C4-2B (cell line): ENCODE results near the gene ANKS1B.

Source experiments
- ZFX ChIP-seq: fragments of 450-650 bp; IDR thresholded peaks from 2 replicates; pipeline ENCODE4 v1.6.1; 2017
- TF ChIP-seq, protein P1 (sequence below): fragments of 450-650 bp; conservative IDR thresholded peaks from 2 replicates; pipeline ENCODE4 v1.5.1; 2017; ENCODE audit warnings: mild to moderate bottlenecking

DNA sequence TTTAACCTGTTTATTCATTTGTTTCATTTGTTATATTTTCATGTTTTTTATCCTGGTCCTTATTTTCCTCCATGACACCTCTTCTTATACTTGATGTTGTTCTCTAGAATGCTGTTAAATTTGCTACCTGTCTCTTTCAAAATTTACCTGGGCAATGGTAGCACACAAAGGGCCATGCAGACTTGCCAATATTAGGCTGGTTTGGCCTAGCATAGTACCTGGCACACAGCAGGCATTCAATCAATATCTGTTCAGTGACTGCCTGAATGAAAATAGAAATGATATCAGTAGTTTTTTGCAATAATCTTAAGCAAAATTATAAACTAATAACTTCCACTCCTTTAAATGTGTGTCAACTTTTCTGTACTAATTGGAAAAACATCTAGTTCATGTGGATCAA lies 1014.5 kb downstream of the ANKS1B start:
- TF ChIP-seq, protein P1, sequence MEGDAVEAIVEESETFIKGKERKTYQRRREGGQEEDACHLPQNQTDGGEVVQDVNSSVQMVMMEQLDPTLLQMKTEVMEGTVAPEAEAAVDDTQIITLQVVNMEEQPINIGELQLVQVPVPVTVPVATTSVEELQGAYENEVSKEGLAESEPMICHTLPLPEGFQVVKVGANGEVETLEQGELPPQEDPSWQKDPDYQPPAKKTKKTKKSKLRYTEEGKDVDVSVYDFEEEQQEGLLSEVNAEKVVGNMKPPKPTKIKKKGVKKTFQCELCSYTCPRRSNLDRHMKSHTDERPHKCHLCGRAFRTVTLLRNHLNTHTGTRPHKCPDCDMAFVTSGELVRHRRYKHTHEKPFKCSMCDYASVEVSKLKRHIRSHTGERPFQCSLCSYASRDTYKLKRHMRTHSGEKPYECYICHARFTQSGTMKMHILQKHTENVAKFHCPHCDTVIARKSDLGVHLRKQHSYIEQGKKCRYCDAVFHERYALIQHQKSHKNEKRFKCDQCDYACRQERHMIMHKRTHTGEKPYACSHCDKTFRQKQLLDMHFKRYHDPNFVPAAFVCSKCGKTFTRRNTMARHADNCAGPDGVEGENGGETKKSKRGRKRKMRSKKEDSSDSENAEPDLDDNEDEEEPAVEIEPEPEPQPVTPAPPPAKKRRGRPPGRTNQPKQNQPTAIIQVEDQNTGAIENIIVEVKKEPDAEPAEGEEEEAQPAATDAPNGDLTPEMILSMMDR, result no peak
- no peak for TF ChIP-seq ZFX
